Measurements from ENCODE around the gene RNASEH1.

Gene RNASEH1, protein sequence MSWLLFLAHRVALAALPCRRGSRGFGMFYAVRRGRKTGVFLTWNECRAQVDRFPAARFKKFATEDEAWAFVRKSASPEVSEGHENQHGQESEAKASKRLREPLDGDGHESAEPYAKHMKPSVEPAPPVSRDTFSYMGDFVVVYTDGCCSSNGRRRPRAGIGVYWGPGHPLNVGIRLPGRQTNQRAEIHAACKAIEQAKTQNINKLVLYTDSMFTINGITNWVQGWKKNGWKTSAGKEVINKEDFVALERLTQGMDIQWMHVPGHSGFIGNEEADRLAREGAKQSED

DNA sequence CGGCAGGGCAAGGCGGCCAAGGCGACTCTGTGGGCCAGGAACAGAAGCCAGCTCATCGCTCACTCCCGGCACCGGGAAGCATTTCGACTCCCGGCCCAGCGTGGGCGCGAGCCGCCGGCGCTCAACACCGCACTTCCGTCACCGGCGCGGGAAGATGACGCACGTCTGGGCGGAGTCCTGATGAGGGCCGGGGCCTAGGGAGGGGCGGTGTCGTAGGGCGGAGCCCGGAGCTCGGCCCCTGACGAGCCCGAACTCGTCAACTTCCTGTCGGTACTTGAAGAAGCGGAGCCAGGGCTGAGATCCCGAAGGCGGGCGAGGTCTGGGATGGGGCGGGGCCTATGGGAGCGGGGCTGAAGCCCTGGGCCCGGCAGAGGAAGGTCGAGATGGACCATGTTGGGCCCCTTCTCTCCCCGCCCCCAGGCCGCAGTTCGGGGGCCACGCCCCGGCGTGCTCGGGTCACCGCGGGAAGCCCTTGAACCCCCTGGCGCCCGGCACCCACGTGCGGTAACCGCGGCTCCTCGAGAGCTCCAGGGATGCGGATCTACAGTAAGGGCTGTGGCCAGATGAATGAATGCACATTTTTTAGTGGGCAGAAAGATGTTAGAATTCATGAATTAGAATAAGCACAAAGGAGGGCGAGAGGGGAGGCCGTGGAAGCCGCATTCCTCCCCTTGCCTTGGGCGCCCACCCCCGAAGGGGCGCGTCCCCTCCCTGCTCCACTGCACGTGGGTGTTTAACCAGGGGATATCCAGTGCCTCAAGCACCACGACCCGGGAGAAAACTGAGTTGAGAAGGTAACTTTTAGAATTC, at the start of gene RNASEH1:
Gene RNASEH1 (minus strand): TSS at position 129 of the 810 bp plus-strand sequence. CDS start 73 bp downstream, at position 56.
- peak; percentile 97 to 98 for DNase-seq (ENCODE audit: low read depth in 2 of 2)

DNA sequence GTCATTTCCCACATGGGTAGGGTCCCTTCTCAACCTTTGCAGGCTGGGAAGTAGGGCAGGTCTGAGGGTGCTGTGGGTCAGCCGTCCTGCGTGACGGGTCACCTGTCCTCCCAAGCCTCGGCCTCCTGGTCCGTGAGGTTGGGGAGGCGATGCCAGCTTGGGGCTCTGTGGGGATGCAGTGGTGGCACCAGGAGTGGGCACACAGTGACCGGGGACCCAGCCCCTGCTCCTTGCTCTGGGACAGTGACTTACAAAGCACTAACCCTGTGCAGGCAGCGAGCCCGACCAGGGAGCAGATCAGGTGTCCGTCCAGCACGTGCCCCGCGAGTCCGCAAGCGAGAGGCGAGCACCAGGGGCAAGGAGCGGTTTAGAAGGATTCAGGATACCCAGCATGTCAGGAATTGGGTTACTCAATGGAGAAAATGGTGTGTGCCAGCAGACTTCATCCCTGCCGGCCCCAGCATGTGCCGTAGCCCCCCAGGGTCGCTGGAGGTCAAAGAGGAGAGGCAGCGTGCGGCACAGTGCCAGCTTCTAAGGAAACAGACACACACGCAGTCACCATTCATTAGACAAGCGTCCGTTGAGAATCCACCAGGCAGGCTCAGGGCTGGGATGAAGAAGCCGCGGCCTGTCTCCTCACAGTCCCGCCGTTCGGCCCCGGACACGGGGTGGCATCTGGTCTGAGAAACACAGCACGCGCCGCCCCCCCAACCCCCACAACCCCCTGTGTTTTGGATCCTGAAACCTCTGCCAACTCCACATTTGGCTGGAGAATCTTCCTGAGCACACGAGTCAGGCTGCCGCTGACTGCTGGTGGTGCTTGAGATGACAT, 48.5 kb upstream of the RNASEH1 start:
- DNase-seq (ENCODE audit: low read depth in 2 of 2) = no peak

DNA sequence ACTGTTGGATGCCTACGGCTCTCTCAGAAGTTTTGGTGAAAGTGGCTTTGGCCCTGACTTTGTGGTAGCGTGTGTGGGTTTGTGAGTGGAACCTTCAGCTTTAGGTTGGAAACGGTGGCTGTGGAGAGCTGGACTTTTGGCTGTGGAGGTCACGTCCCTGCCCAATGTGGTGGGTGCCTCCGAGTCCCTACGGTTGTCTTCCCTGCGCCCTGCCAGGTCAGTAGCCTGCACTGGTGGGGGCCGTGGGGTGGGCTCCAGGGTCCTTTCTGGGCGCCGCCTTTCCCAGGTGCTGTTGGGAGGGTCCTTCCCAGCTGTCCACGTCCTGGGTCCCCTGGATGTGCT, 47.9 kb upstream of the RNASEH1 start:
- no peak for DNase-seq (ENCODE audit: low read depth in 2 of 2)

DNA sequence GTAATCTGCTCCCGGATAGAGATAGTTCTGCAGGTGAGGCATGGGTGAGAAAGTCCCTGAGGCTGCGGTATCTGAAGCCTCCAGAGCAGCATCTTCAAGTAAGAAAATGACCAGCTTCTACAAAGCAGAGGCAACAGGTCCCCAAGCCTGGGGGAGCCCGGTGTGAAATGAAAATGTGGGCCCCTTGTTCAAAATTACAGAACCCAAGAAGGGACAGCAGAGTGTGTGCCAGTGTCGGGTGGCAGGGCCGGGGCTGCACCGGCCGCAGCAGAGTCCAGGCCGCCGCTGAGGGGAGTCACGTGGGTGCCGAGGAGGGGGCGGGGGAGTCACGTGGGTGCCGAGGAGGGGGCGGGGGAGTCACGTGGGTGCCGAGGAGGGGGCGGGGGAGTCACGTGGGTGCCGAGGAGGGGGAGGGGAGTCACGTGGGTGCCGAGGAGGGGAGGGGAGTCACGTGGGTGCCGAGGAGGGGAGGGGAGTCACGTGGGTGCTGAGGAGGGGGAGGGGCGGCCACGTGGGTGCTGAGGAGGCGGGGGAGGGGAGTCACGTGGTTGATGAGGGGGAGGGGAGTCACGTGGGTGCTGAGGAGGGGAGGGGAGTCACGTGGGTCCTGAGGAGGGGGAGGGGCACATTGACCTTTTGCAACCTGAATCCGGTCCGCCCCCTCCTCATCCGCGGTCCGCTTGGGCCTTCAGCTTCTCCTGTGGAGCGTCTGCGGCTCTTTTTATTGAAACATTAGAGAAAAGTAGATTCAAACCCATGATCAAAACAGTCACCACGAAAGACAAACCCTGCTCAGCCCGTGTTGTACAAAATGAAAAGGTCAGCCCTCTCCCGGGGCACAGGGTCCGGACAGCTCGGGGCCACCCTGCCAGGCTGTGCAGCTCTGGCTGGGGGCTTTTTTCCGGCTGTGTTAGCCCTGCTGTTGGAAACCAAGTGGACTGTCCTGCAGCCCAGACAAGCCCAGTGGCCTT, 47.1 kb upstream of the RNASEH1 start:
- no peak for DNase-seq (ENCODE audit: low read depth in 2 of 2)

DNA sequence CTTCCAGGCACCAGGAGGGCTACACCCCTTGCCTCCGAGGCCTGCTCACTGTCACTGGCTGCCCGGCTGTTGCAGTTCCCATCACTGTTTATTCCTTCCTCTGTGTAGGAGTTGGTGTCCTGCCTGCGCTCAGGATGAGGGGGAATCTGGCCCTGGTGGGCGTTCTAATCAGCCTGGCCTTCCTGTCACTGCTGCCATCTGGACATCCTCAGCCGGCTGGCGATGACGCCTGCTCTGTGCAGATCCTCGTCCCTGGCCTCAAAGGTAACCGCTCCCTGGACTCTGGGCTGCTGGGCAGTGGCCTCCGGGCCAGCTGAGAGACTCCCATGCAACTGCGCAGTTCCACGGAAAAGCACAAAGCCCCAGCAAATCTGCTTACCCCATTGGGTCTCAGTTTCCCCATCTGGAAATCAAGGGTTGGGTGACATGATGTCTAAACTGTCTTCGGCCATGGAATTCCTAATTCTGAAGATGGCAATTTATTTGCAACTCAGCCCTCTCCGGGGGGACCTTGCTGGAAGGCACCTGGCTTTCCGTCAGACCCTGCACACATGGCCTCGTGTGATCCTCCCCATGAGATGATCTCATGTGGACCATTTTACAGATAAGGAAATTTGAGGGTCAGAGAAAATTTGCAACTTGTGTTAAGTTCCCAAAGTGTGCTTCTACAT, 46.2 kb upstream of the RNASEH1 start:
- no peak for DNase-seq (ENCODE audit: low read depth in 2 of 2)

DNA sequence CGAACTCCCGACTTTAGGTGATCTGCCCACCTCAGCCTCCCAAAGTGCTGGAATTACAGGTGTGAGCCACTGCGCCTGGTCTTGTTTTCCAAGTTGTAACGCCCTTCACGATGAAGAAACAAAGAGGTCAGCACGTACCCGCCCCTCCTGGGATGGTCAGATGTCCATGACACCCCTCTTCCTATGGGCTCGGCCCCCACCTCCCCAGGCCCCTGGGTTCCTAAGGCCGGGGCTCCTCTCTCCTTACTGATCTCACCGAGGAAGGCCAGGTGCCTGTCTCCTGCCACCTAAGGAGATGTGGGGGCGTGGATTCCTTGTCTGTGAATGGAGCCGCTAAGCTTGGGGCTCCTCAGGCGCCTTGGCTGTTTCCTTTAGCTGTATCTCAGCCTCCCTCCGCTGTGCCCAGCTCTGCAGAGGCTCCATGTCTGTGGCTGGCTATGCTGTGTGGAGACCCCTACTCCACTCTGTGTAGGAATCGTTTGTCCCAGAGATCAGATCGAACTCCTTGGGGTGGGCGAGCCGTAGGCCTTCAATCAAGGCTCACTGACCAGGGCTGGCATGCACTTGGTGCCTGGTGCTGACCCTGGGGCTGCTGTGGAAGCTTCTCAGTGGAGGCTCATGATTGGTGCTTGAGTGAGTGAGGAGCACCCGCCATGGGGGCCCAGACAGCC, 45.5 kb upstream of the RNASEH1 start:
- no peak for DNase-seq (ENCODE audit: low read depth in 2 of 2)

DNA sequence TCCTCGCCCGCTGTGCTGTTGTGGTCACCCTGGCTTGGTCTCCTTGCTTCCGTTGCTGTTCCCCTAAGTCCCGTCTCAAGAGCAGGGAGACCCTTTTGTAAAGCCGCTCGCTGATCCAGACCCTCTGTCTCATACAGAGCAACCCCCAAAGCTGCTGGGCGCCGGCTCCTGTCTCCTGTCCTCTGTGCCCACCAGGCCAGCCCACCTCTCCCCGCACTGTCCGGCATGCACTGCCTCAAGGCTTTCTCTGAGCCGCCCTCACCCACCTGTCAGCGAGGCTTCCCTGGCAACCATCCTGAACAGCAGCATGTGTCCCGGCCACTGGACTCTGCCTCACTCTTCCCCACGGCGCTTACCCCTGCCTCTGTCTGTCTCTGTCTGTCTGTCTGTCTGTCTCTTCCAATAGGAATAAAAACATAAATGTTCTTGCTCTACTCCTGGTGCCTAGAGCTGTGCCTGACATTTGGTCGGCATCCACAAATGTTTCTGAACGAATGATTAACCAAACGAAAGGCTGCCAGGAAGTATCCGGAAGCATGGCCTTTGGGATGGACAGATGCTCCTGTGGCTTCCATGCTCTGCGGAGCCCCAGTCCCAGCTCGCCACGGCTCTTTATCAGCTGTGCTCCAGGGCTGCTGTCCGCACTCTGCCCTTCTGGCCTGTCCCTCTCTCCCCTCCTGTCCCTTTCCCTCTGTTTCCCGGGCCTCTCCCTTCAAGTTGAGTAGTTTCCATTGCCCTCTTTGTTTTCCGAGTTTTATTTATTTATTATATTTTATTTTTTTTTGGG, 44.6 kb upstream of the RNASEH1 start:
- no peak for DNase-seq (ENCODE audit: low read depth in 2 of 2)

DNA sequence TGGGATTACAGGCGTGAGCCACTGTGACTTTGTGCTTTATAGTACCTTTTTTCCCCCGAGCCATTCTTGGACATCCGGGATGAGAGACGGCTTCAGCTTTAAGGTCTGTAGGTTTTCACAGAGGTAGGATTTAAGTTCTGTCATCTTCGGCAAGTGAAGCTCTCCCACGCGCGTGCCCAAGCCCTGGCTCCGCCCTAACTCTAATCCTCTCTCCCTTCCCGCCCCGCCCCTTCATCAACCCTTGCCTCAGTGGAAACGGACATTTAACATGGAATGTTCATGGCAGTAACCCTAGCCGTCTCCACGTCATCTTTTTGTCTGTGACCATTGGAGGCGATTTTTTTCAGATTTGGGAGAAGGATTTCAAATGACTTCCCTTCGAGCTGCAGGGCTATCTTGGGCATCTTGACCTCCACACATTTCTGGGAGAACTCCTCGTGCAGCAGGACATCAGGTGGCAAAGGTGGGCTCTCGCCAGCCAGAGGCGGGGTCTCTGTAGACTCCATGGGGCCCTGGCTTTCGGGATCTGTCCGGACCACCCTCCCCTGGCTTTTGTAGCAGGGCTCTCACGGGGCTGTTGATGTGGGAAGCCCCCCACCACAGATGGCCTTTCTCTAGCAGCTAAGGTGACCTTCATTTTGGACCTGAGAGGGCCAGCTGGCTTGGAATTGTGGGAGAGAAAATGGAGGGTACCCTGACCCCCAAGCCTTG, 43.6 kb upstream of the RNASEH1 start:
- no peak for DNase-seq (ENCODE audit: low read depth in 2 of 2)

DNA sequence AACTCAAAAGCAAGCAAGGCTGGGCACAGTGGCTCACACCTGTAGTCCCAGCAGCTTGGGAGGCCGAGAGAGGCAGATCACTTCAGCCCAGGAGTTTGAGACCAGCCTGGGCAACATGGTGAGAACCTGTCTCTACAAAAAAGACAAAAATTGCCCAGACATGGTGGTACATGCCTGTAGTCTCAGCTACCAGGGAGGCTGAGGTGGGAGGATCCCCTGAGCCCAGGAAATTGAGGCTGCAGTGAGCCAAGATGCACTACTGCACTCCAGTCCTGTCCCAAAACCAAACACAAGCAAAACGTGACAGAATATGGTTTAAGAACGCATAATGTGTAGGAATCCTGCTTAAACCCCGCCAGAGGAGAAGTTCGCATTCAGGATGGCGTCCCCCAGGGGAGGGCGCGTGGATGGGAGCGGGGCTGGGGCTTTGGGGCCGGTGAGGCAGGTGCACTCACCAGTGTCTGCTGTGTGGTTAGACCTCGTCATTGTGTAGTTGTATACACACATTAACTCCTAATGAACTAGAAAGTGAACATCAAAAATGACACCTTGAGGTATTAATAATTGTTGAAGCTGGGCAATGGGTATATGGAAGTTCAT, 42.2 kb upstream of the RNASEH1 start:
- no peak for DNase-seq (ENCODE audit: low read depth in 2 of 2)

DNA sequence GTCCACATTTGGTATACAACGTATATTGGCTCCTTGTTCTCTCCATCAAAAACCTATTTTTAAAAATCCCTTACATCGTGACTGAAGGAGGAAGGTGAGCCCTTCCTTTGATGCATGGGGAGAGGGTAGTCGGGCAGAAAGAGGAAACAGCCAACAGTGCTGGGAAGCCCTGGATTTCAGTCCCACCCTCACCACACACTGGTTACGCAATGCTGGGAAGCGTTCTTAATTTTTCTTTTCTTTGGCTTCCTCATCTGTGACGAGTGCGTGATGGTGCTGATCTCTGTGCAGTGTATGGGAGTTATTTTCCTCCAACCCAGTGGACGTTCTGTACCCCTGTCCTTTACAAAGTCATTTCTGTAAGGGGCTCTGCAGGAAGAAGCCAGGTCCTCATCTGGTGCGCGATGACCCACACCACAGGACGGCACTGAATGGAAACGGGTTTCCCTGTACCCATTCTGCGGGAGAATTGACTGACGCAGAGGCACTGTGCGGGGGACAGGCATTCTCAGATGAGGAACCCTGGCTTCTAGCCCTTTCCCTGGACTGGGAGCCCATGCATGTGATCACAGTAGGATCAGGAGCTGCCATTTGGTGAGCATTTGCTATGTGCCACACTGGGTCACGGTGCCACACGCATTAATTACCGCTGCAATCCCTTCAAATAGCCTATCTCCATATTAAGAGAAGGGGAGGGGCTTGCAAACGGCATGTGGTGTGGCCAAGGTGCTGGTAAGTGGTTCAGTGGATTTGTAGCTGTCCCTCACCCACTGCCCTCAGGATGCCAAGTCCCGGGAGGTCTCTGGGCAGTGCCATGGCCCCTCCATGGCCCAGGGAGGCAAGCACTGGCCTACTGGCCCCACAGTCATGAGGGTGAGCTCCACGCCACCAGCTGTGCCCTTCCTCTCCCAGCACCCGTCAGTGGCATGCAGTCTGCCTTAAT, 41.0 kb upstream of the RNASEH1 start:
- no peak for DNase-seq (ENCODE audit: low read depth in 2 of 2)

DNA sequence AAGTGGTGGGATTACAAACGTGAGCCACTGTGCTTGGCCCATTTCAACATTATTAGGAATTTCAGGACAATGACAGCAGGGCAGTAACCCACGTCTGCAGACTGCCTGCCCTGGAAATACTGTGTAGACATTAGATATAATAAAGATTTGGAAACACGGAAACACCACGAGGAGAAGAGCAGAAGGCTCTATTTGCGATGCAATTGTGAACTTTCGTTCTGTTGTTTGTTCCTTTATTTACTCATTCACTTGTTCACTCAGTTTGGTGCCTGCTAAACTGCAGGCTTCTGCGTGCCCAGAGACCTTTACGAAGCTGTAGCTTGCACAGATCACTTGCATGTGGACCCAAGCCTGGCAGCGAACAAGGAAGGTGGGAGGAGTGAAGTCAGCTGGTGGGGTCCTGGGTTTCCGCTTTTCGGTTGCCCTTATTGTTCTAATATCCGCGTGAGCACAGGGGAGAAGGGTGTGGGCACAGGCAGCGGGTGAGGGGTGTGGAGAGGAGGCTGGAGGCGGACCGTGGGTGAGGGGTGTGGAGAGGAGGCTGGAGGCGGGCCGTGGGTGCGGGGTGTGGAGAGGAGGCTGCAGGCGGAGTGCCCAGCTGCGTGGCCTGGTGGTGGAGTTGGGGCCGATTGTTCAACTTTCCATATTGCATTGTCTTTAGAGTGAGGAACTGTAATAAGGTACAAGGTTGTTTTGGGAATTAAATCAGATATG, 40.2 kb upstream of the RNASEH1 start:
- no peak for DNase-seq (ENCODE audit: low read depth in 2 of 2)

DNA sequence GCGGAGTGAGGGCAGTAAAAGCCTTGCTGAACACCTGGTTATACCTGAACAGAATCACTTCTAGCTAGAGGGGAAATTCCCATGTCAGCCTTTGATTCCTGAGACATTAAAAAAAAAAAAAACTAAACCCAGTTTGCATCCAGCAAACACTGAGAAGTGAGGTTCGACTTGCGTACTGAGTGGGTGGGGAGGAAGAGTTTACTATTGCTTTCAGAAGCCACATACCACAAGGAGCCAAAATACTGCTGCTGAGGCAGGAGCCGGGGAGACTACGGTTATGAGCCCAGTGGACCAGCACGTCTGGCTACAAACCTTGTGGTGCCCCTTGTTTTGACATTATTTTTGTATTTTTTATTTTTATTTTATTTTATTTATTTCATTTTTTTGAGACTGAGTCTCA, 39.4 kb upstream of the RNASEH1 start:
- no peak for DNase-seq (ENCODE audit: low read depth in 2 of 2)

DNA sequence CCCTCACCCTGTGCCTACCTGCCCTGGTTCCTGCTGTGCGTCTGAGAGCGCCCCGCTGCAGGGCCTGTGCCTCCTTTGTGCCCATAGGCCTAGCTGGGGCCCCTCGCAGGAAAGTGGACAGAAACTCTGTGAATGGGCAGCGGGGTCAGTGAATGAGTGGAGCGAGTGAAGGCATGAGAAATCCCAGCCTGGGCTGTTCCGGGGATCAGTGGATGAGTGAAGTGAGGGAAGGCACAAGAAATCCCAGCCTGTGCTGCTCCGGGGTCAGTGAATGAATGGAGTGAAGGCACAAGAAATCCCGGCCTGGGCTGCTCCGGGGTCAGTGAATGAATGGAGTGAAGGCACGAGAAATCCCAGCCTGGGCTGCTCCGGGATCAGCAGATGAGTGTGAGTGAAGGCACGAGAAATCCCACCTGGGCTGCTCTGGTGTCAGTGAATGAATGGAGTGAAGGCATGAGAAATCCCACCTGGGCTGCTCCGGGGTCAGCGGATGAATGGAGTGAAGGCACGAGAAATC, 38.8 kb upstream of the RNASEH1 start:
- DNase-seq (ENCODE audit: low read depth in 2 of 2) = no peak

DNA sequence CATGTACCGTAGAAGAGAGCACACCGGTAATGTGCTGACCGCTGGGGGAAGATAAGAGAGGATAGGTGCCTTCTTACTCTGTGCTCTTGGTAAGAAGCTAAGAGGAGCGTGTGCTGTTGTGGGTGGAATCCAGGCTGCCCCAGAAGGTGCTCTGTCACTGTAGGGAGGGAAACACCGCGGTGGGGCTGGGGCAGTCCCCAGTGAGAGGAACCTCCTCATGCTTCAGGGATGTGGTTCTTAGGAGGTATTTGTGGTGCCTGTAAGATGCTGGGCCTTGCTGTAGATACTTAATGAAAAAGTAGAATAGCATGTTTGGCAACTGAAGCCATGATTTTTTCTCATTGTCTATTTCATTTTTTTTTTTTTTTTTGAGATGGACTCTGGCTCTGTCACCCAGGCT, 37.9 kb upstream of the RNASEH1 start:
- peak; percentile 23 to 48 for DNase-seq (ENCODE audit: low read depth in 2 of 2)

DNA sequence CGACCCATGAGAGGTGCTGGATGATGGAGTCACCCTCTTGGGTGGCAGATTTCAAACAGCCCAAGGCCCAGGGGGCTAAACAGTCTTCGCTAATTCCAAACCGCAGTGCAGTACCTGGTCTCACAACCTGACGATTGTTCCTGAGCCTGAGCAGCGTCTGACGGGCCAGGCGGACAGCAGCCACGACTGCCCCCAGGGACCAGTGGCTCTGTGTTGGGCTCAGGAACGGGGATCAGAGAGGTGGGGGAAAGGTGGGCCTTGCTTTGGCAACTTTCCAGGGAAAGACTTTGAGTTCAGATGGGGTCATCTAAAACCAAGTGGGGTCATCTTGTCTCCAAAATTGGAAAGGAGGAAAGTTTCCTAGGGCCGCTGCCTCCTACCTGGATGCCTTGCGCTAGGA, 37.3 kb upstream of the RNASEH1 start:
- DNase-seq (ENCODE audit: low read depth in 2 of 2) = no peak
